Measurements from ENCODE around the gene RNF130.

DNA sequence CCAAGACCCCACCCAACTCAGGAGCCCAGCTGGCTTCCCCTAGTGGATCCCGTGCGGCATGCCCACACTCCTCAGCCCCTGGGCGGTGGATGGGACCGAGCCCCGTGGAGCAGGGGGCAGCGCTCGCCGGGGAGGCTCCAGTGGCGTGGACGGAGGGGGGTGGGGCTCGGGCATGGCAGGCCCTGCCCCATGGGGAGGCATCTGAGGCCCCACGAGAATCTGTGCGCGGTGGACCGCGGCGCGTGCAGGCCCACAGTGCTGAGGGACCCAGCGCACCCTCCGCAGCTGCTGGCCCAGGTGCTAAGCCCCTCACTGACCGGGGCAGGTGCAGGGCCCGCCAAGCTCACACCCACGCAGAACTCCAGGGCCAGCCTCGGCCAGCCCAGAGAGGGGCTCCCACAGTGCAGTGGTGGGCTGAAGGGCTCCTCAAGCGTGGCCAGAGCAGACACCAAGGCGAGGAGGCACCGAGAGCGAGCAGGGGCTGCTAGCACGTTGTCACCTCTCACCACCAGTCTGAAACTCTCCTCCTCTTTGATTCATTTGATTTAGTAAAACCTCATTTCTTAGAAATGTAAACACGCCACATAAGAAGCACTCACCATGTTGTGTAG is 25.6 kb downstream of the RNF130 start:
- TF ChIP-seq, protein P1, sequence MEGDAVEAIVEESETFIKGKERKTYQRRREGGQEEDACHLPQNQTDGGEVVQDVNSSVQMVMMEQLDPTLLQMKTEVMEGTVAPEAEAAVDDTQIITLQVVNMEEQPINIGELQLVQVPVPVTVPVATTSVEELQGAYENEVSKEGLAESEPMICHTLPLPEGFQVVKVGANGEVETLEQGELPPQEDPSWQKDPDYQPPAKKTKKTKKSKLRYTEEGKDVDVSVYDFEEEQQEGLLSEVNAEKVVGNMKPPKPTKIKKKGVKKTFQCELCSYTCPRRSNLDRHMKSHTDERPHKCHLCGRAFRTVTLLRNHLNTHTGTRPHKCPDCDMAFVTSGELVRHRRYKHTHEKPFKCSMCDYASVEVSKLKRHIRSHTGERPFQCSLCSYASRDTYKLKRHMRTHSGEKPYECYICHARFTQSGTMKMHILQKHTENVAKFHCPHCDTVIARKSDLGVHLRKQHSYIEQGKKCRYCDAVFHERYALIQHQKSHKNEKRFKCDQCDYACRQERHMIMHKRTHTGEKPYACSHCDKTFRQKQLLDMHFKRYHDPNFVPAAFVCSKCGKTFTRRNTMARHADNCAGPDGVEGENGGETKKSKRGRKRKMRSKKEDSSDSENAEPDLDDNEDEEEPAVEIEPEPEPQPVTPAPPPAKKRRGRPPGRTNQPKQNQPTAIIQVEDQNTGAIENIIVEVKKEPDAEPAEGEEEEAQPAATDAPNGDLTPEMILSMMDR (IDR thresholded peaks at IDR 0.05): no peak
- no peak for TF ChIP-seq POLR2A (IDR thresholded peaks at IDR 0.05)
